ENCODE measurements around the gene PIP4K2B. TPM values are rescaled to one million over a fixed set of nuclear protein-coding genes. Genes with fewer than 3 reads are reported as not detected.
A peak's percentile ranks its signal among the peaks of the same experiment; 100 is the strongest.

The PIP4K2B gene
- total and polyA plus RNA-seq, 2 of the 8 experiments (the other 6 are each of a cell fraction or from before 2014, with no cell fraction given): 21.5 to 57.8 TPM

DNA sequence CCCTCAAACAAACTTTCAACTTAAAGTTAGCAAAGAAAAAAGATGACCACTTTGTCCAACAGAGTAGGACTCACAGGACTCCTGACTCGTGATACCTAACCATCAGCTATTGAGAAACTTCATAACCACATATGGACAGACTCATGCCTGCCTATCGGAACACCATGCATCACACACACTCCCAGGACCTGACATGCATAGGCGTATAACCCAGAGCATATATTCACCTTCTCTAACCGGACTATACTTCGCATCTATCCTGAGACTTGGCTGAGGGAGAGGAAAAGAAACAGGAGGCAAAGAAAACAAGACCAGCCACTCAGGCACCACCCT, 2.2 kb downstream of the PIP4K2B start:
- Histone ChIP-seq H2BK12ac (ENCODE audit: low read depth, low read length) (no peak overlapping the region), H3K4me2 (ENCODE audit: insufficient read depth in 1 of 2, low read depth in 2 of 2, low read length in 2 of 2) (peak overlapping the region in 1 of 2 experiments; percentile 84; a peak in 2 of 4 replicates), H3K14ac (ENCODE audit: insufficient read length) (no peak overlapping the region), H4K5ac (ENCODE audit: insufficient read length, low read depth, low read length) (no peak overlapping the region), H2BK5ac (ENCODE audit: low read depth, low read length) (no peak overlapping the region; the same call in 1 of the 2 replicates), H3K79me1 (ENCODE audit: low read depth, low read length) (peaks cover 29% of the 10 kb centered on the region), H2BK20ac (ENCODE audit: low read length) (no peak overlapping the region), H4K91ac (replicated peaks; ENCODE audit: insufficient read length, low read length) (no peak overlapping the region), H2BK120ac (replicated peaks; ENCODE audit: low read depth, low read length) (no peak overlapping the region), H3K23ac (ENCODE audit: insufficient read length) (no peak overlapping the region), H3K23me2 (ENCODE audit: low read depth, low read length) (peaks cover 4% of the 10 kb centered on the region), H3K27me3 (replicated peaks in 1 of 4; ENCODE audit: control insufficient read depth in 3 of 4, extremely low read depth in 1 of 4, insufficient read depth in 3 of 4, low read length in 3 of 4) (no peaks in the 10 kb centered on the region), H3K56ac (replicated peaks; ENCODE audit: insufficient read length, low read depth, low read length) (no peak overlapping the region), H4K20me1 (replicated peaks in 1 of 2; ENCODE audit: control insufficient read depth in 1 of 2, insufficient read depth in 2 of 2, low read length in 2 of 2) (peaks cover 4 to 20% of the 10 kb centered on the region in 2 experiments), H4K8ac (ENCODE audit: extremely low read depth, insufficient read depth, low read length) (no peak overlapping the region), H2BK15ac (ENCODE audit: low read length) (no peak overlapping the region), H3K4me3 (ENCODE audit: extremely low read depth in 1 of 4, insufficient read depth in 2 of 4, low read depth in 3 of 4, low read length in 4 of 4) (peak overlapping the region in 1 of 4 experiments; percentile 80; a peak in 2 of 8 replicates), H3K27ac (ENCODE audit: low read depth, low read length) (no peak overlapping the region), H2AK5ac (ENCODE audit: low read depth, low read length) (no peak overlapping the region), H3K4ac (replicated peaks; ENCODE audit: insufficient read length, low read depth, low read length) (no peak overlapping the region), H3K36me3 (ENCODE audit: control insufficient read depth in 2 of 4, insufficient read depth in 4 of 4, low read length in 3 of 4) (peaks cover 3 to 11% (median 7%) of the 10 kb centered on the region in 4 experiments; a peak in 5 of 8 replicates), H3K18ac (ENCODE audit: extremely low read depth, low read length) (no peak overlapping the region), H3K9ac (replicated peaks in 1 of 4; ENCODE audit: extremely low read depth in 1 of 4, low read depth in 3 of 4, low read length in 3 of 4) (peak overlapping the region in 1 of 4 experiments; percentile 20; a peak in 1 of 7 replicates), H2AFZ (ENCODE audit: low read length) (no peak overlapping the region), H3K79me2 (ENCODE audit: control insufficient read depth in 1 of 2, insufficient read depth in 2 of 2, low read length in 2 of 2) (peaks cover 16 to 59% of the 10 kb centered on the region in 2 experiments), H3K9me3 (ENCODE audit: insufficient read depth in 2 of 2, low read depth in 1 of 2, low read length in 1 of 2) (no peaks in the 10 kb centered on the region), H3K4me1 (replicated peaks in 1 of 4; ENCODE audit: control insufficient read depth in 3 of 4, insufficient read depth in 4 of 4, low read length in 3 of 4) (peaks cover 5 to 8% (median 5%) of the 10 kb centered on the region in 4 experiments; a peak in 4 of 7 replicates)
- ChIA-PET CTCF (ENCODE audit: partially characterized antibody) (no interaction called here), POLR2A (ENCODE audit: partially characterized antibody) (interaction anchor here (0.9 to 2.4 kb wide), 6 partner anchors 8 to 66 kb away, joined by 3 to 14 read pairs (median 4); partner anchors contain the start of gene RPL23)
- DNase-seq (ENCODE audit: low read depth in 1 of 2, low spot score in 2 of 2) (no peak), FAIRE-seq (no peak)
- WGBS, 2 experiments (ENCODE audit: extremely low coverage in 1 of 2, insufficient coverage in 1 of 2, insufficient read length in 1 of 2, insufficient replicate concordance in 2 of 2, low coverage in 1 of 2, low lambda C conversion rate in 2 of 2, missing lambda C conversion rate in 1 of 2): 89% methylated on average over 5 of the region's 5 CpGs; no CpG with 5 or more reads in 1 of the 2 experiments
- no peak for TF ChIP-seq BACH1 (IDR thresholded peaks at IDR 0.05; ENCODE audit: low read length)
- TF ChIP-seq, protein P1, sequence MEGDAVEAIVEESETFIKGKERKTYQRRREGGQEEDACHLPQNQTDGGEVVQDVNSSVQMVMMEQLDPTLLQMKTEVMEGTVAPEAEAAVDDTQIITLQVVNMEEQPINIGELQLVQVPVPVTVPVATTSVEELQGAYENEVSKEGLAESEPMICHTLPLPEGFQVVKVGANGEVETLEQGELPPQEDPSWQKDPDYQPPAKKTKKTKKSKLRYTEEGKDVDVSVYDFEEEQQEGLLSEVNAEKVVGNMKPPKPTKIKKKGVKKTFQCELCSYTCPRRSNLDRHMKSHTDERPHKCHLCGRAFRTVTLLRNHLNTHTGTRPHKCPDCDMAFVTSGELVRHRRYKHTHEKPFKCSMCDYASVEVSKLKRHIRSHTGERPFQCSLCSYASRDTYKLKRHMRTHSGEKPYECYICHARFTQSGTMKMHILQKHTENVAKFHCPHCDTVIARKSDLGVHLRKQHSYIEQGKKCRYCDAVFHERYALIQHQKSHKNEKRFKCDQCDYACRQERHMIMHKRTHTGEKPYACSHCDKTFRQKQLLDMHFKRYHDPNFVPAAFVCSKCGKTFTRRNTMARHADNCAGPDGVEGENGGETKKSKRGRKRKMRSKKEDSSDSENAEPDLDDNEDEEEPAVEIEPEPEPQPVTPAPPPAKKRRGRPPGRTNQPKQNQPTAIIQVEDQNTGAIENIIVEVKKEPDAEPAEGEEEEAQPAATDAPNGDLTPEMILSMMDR (IDR thresholded peaks at IDR 0.05; ENCODE audit: control extremely low read depth in 1 of 3, insufficient read depth in 1 of 3, low read depth in 1 of 3, low read length in 3 of 3): no peak
- no peak for TF ChIP-seq SP4 (IDR thresholded peaks at IDR 0.05; ENCODE audit: low read length)
- TF ChIP-seq CHD1 (IDR thresholded peaks at IDR 0.05; ENCODE audit: low read depth, low read length): no peak
- no peak for TF ChIP-seq POLR2AphosphoS5 (IDR thresholded peaks at IDR 0.05; ENCODE audit: low read depth, low read length)
- no peak for TF ChIP-seq SP2 (IDR thresholded peaks at IDR 0.05; ENCODE audit: low read length)
- no peak for TF ChIP-seq SUZ12 (IDR thresholded peaks at IDR 0.05; ENCODE audit: low read length)
- TF ChIP-seq RFX5 (IDR thresholded peaks at IDR 0.05; ENCODE audit: borderline replicate concordance, low read depth, low read length): no peak
- no peak for TF ChIP-seq TBP (IDR thresholded peaks at IDR 0.05; ENCODE audit: low read depth, low read length)
- TF ChIP-seq CBX5 (IDR thresholded peaks at IDR 0.05; ENCODE audit: low read depth, low read length): no peak
- TF ChIP-seq, protein P2, sequence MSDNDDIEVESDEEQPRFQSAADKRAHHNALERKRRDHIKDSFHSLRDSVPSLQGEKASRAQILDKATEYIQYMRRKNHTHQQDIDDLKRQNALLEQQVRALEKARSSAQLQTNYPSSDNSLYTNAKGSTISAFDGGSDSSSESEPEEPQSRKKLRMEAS (IDR thresholded peaks at IDR 0.05): no peak

All from H1 (cell line).